ENCODE results near the gene DIP2A.
"Not testable (repeated sequence)": the region's sequence is repeated elsewhere in the genome, so short reads cannot be mapped to it uniquely, and the experiment has no call there.

DIP2A gene

DNA sequence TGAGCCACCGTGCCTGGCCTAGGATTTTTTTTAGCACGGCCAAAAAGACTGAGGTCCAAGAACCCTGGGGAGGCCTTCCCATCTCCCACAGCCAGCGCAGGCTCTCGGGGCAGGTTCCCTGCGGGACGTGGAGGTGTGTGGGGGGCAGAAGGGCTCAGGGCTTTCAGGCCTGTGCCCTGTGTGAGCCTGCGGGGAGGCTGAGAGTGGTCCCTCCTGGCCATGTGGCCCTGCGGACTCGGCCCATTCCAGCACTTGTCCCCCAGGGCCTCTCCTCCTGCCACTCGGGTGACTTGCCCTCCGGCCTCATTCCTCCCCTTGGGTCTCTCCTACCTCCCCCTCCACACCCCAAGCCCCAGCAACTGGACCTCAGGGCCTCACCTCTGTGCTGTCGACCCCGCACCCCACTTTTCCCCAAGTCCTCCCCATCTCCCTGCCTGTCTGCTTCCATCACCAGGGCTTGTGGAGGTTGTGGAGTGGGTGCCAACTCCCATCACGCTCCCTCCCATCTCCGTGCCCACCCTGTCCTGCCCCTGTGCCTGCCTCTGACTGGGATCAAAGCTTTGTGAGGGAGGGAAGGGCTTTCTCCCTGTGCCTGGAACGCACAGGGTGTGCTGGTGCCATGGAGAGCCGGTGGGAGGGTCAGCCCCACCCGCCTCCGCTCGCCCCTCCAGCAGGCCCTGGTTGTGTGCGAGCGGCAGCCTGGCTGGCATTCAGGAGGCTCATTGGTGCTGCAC lies 32.2 kb upstream of the DIP2A start:
- no peak for DNase-seq (ENCODE audit: low read depth)

DNA sequence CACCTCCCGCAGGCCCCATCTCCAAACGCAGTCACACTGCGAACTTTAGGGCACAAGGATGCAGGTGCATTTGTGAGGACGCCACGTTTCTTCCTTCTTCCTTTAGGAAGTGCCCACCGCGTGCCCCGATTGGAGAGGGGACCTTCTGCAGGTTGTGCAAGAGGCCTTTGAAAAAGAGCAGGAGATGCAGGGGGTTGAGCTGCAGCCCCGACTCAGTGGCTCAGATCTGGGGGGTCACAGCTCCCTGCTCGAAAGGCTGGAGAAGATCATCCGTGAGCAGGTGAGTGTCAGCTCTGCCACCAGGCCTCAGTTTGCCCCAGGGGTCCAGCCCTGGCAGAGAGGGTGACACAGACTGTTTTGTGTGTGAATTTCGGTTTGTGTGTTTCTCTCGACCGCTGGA lies 31.2 kb upstream of the DIP2A start:
- no peak for DNase-seq (ENCODE audit: low read depth)

DNA sequence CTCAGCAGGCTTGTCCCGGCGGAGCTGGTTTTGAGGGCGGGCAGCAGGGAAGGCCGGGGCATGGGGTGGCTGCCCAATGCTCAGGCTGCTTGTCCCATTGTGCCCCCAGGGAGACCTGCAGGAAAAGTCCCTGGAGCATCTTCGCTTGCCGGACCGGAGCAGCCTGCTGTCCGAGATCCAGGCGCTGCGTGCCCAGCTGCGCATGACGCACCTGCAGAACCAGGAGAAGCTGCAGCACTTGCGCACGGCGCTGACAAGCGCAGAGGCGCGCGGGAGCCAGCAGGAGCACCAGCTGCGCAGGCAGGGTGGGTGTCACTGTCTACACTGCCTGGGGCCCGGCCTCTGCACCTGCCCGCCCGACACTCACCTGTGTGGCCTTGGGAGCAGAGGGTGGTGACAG lies 30.4 kb upstream of the DIP2A start:
- DNase-seq (ENCODE audit: low read depth), result no peak

DNA sequence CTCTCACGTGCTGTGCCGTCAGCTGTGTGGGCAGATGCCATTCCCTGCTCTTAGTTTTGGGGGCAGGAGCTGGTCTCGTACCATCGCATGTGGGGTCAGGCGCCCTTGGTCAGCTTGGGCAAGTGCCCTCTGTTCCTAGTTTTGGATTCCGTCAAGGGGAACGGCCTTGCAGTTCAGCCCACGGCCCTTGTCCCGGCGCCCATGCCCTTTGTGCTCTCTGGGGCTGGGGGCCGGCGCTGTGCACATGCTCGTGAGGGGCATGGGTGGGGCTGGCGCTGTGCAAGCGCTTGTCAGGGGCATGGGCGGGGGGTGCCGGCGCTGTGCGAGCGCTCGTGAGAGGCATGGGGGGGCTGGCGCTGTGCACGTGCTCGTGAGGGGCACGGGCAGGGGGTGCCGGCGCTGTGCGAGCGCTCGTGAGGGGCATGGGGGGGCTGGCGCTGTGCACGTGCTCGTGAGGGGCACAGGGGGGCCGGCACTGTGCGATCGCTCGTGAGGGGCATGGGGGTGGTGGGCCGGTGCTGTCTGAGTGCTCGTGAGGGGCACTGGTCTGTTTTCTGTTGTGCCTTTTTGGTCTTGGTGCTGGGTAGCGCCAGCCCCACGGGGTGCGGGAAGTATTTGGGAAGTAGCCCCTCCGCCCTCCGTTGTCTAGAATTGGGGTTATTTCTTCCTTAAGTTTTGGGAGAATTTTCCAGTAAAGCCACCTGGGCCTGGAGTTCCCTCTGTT lies 29.5 kb upstream of the DIP2A start:
- DNase-seq (ENCODE audit: low read depth), result no peak

DNA sequence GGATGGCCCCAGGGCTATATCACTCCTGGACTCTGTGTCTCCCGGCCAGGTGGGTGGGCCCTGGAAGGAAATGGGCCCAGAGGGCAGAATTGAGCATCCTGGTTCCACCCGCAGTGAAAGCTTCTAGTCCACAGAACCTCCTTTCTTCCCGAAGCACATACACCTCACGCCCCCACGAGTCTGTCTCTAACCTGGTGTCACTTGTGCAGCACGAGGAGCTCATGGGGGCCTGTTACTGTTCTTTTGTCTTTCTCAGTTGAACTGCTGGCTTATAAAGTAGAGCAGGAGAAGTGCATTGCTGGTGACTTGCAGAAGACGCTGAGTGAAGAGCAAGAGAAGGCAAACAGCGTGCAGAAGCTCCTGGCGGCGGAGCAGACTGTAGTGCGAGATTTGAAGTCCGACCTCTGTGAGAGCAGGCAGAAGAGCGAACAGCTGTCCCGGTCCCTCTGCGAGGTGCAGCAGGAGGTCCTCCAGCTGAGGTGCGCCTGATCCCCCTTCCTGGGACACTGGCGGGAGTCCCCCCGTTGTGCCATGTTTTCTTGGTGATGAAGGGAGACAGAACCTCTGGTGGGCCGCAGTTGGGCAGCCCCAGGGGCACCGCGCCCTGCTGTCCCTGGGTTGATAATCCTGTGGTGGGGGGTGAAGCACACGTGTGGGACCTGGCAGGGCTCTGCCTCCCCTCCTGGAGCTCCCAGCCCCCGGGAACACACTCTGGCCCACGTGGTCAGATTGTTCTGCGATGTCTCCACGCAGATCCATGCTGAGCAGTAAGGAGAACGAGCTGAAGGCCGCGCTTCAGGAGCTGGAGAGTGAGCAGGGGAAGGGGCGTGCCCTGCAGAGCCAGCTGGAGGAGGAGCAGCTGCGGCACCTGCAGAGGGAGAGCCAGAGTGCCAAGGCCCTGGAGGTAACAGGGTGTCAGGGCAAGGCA lies 28.7 kb upstream of the DIP2A start:
- DNase-seq (ENCODE audit: low read depth), result no peak

DNA sequence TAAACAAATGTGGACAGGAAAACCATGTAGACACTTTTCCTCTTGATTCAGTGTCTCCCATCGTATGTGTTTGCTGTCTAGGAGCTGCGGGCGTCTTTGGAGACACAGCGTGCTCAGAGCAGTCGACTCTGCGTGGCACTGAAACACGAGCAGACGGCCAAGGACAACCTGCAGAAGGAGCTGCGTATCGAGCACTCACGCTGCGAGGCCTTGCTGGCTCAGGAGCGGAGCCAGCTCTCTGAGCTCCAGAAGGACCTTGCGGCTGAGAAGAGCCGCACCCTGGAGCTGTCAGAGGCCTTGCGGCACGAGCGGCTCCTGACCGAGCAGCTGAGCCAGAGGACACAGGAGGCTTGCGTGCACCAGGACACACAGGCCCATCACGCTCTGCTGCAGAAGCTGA lies 27.2 kb upstream of the DIP2A start:
- DNase-seq (ENCODE audit: low read depth), result no peak

DNA sequence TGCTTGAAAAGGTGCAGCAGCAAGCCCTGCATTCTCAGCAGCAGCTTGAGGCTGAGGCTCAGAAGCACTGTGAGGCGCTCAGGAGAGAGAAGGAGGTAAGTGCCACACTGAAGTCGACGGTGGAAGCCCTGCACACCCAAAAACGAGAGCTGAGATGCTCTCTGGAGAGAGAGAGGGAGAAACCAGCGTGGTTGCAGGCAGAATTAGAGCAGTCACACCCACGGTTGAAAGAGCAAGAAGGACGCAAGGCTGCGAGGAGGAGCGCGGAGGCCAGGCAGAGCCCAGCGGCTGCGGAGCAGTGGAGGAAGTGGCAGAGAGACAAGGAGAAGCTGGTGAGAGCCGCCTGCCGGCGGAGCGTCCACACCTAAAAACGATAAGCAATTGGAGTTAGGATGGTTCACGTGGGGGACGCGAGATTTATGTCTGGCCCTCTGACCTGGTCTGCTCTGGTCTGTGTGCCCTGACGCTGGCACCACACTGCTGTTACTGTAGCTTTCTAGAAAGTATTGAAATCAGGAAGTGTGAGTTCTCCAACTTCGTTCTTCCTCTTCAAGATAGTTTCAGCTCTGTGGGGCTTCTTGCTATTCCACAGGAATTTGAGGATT lies 26.7 kb upstream of the DIP2A start:
- no peak for DNase-seq (ENCODE audit: low read depth)

DNA sequence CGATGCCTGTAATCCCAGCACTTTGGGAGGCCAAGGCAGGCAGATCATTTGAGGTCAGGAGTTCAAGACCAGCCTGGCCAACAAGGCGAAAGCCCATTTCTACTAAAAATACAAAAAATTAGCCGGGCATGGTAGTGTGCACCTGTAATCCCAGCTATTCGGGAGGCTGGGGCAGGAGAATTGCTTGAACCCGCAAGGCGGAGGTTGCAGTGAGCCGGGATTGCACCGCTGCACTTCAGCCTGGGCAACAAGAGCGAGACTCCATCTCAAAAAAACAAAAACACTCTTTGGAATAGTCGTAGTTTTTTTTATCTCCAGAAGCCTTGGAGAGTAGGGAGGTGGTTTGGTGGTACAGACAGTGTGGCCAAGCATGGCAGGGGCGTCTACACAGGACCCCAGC lies 25.6 kb upstream of the DIP2A start:
- not testable (repeated sequence) for DNase-seq (ENCODE audit: low read depth)

DNA sequence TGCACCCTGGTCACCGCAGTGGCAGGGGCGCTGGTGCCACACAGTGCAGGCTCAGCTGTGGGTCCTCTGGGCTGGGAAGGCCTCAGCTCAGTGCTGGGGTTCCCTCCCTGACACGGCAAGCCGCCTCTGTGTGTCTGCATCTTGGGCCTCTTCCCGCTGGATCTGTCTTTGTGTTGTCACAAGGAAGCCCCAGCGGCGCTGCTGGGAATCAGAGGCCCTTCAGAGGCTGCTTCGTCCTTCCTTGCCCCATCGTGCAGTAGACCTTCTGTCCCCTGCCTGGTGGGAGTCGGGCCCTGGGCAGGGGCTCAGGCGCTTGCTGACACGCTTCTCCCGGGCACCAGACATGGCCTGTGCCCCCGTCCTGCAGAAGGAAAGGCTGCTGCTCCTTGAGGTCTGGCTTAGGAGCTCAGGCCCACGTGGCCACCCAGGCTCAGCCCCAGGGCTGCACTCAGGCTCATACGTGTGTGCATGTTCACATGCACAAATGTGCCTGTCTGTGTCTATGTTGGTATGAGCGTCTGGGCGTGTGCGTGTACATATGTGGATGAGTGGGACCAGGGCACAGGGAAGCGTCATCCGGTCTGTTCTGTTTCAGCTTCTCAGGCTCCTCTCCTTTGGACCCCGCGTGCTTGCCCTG lies 24.3 kb upstream of the DIP2A start:
- no peak for DNase-seq (ENCODE audit: low read depth)

DNA sequence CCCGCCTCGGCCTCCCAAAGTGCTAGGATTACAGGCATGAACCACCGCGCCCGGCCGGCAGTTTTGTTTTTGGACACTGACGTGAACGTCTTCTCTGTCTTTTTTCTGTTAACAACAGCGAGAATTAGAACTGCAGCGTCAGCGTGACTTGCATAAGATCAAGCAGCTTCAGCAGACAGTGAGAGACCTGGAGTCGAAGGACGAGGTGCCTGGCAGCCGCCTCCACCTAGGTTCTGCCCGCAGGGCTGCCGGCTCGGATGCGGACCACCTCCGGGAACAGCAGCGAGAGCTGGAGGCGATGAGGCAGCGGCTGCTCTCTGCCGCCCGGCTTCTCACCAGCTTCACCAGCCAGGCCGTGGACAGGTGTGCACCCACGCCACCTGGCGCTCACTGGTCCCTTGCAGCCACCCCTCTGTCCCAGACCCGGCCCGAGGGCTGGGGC lies 22.9 kb upstream of the DIP2A start:
- no peak for DNase-seq (ENCODE audit: low read depth)

DNA sequence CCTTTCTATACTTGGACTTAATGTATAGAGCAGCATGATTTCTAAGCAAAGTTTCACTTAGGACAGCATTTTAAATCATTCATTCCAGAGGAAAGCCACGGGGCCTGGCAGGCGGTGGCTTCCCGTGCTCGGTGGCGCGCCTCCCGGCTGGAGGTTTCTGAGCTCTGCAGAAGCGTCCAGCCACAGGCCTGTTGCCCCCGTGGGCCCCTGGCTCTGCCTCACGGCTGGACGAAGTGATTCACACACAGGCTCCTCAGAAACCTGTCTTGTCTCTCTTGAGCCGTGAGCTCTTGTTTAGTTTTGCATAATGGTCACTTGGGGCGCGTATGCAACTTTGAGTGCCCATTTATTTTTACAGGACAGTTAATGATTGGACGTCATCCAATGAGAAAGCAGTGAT lies 22.1 kb upstream of the DIP2A start:
- DNase-seq (ENCODE audit: low read depth), result no peak

DNA sequence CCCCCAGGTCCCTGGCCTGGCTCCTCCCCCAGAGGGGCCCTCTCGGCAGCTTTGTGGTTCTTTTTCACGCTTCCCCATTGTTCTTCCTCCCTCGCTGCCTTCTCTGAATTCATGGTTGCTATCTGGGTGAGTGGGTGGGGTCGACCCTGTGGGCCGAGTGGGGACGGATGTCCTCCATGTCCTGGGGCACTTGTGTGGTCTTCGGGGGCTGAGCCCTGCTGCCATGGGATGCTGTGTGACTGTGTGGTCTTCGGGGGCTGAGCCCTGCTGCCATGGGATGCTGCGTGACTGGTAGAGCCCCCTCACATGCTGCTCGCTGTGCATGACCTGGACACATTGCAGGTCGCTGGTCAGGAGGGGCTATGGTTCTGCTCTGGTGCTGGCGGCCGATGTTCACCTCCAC lies 21.6 kb upstream of the DIP2A start:
- DNase-seq (ENCODE audit: low read depth), result no peak

DNA sequence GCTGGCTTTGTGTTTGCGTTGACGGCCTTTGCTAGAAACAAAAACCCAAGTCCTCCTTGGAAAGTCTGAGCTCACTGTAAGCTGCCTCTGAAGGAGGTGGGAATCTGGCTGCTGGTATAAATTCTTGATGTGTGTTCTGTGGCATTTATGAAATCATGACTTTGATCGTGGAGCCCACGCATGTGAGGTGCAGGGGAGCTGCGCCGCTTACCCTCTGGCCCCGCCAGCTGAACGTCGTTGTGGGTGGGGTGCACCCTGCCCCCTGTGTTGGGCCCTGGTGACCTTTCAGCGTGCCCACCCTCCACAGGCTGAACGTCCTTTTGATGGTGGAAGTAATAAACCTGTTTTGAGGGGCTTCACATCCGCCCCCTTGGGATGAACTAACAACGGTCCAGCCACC lies 21.2 kb upstream of the DIP2A start:
- no peak for DNase-seq (ENCODE audit: low read depth)

DNA sequence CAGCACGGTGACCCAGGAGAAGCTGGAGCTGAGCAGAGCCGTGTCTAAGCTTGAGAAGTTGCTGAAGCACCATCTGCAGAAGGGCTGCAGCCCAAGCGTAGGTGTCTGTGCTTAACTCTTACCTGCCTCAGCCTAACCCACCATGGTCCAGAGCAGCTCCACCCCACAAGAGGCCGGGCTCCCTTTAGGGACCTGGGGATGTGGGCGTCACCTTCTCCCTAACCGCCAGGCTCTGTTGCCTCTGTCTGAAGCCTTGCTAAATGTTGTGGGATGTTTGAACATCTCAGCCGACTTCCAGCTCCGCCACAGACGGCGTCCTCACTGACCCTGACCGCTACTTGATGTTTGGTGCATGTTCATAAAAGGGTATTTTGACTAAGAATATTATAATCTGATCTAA lies 20.4 kb upstream of the DIP2A start:
- DNase-seq (ENCODE audit: low read depth), result no peak

DNA sequence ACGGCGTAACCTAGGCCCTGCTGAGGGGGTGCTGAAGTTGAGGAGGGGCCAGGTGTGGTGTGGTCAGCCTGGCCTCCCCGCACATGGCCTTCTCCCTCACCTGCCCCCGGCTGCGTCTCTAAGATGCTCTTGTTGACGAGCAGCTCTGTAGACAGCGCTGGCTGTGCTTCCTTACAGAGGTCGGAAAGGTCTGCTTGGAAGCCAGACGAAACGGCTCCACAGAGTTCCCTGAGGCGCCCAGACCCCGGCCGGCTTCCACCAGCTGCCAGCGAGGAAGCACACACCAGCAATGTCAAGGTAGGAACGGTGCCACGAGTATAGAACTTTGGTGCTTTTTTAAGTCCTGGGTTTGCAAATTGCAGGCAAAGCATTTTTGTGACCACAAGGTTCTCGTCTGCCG lies 18.8 kb upstream of the DIP2A start:
- no peak for DNase-seq (ENCODE audit: low read depth)

DNA sequence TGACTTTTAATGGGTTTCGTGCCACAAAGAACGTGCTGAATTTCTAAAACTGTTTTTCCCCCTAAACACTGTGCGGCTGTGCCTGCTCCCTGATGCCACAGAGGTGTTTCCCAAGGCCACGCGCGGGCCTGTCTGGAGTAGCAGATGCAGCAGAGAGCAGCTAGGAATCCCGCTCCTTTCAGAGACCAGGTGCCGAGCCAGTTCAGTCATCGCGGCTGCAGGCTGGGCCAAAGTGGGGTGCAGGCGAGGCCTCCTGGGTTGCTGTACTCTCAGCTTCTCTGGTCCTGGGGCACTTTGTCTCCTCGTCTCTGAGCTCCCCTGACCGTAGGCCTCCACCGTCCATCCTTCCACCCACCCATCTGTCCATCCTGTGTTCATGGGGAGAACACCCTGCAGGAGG lies 17.4 kb upstream of the DIP2A start:
- no peak for DNase-seq (ENCODE audit: low read depth)

DNA sequence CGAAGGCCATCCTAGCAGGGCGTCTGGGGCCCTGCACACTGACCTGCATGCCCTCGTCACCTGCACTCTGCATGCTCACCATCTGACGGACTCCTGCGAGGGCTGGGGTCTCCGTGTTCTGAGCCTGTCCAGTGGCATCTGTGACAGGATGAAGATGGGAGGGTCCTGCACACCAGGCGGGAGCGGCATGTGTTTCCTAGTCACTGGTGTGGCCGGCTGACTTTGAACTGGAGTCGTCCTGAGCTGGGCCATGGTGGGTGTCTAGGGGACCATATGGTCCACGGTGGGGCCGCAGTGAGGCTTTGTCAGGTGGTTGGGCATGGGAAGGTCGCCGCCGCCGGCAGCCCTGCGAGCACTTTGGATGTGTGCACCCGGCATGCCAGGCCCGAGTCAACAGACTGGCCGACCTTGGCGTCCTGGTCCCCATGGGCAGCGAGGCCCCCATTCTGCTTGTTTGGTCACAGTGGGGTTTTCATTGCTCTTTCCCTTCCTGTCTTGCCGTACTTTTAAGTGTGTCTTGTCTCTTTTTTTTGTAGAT lies 16.7 kb upstream of the DIP2A start:
- no peak for DNase-seq (ENCODE audit: low read depth)

DNA sequence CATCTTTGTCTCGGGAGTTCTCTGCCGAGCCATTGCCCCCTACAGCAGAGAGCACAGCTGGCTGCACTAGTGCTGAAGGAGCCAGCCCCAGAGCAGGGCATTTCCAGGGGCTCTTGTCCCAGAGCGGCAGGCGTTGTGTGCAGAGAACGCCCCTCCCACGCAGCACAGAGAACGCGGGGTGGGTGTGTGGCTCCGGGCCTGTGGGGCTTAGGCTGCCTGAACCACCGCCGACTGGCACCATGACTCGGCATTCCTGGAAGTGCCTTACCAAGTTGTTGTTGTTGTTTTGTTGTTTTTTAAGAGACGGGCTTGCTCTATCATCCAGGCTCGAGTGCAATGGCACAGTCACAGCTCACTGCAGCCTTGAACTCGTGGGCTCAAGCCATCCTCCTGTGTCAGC lies 15.8 kb upstream of the DIP2A start:
- DNase-seq (ENCODE audit: low read depth), result no peak

DNA sequence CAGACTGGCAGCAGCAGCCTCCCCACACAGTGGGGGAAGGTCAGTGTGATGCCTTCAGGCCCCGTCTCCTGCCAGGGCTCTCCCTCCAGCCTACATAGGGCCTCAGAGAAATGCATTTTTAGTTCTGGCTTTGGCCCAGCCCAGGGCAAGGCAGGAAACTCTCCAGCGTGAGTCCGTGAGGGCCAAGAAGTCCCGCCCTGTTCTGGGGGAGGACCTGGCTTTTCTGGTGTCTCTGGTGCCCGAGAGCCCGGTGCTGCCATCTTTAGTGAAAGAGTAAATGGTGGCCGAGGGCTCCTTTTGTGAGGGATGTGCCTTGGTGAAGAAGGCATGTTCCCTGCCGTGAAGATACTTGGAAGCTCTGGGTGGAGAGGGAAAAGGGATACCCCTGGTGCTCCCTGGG lies 14.8 kb upstream of the DIP2A start:
- DNase-seq (ENCODE audit: low read depth), result no peak

DNA sequence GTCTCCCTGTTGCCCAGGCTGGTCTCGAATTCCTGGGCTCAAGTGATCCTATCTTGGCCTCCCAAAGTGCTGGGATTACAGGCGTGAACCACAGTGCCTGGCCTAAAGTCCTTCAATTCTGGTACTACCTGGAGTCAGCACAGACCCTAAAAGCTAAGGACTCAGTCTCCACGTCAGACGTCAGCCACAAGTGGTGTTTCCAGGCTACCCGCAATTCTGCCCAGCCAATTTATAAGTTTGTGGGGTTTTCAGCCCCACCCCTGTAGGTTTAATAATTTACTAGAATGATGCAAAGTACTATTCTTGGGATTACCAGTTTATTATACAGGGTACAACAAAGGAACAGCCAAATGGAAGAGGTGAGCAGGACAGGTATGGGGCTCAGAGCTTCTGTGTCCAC lies 10.6 kb upstream of the DIP2A start:
- no peak for DNase-seq (ENCODE audit: low read depth)

DNA sequence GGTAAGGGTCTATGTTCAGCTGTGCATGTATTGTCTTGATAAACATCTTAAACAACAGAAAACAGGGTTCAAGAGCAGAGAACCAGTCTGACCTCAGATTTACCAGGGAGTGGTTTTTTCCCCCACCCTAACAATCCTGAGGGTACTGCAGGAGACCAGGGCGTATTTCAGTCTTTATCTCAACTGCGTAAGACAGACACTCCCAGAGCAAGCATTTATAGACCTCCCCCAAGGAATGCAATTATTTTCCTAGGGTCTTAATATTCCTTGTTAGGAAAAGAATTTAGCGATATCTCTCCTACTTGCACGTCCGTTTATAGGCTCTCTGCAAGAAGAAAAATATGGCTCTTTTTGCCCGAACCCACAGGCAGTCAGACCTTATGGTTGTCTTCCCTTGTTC lies 9.8 kb upstream of the DIP2A start:
- not testable (repeated sequence) for DNase-seq (ENCODE audit: low read depth)

DNA sequence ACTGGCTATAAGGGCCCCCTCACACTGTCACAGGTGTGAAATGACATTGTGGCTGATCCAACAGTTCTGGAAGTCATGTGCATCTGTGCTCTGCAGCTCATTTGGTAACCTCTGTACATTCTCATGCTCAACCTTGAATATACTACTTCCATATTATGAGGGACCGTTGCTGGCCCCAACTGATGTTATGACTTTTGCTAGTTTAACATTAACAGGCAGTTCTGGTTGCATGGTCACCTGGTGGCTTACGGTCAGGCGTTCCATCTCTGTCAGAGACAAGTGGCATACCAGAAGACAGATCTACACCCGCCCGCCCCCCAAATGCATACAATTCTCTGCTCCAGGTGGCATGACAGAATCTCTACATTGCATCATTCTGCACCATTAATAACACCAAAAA lies 6.0 kb upstream of the DIP2A start:
- no peak for DNase-seq (ENCODE audit: low read depth)
